Natural killer cell treated with Interleukin-12 subunit alpha and Interleukin-12 subunit beta and Interleukin-15 and Interleukin-18, amount 100 ng/mL, for 72 hours (primary cell): ENCODE results near the gene IKZF5. TPM values are rescaled to one million over a fixed set of nuclear protein-coding genes. Genes with fewer than 3 reads are reported as not detected.

Experiments used
- ATAC-seq, 2 donors: fragments of 150-1000 bp; cut with Tn5 transposase in 1 of 2; sonication (Bioruptor Pico), chemical (Tn5 transposase) in 1 of 2; 2 replicates each; pipeline ENCODE4 v1.10.0; 2021
- DNase-seq: peaks from one replicate; pipeline ENCODE4 v3.0.0; 2022; ENCODE audit warnings: low spot score
- H3K27ac Mint-ChIP-seq, 2 donors: 1 replicate in 1 of 2; 2 replicates in 1 of 2; pipeline ENCODE4 v1.8.0; 2022; ENCODE audit warnings: mixed read lengths in 2 of 2, mild to moderate bottlenecking in 1 of 2, moderate library complexity in 1 of 2
- H3K27me3 Mint-ChIP-seq, 2 donors: 1 replicate in 1 of 2; 2 replicates in 1 of 2; pipeline ENCODE4 v1.8.0; 2022; ENCODE audit warnings: mixed read lengths in 2 of 2
- H3K36me3 Mint-ChIP-seq: one replicate; pipeline ENCODE4 v1.8.0; 2022; ENCODE audit warnings: mixed read lengths
- H3K4me1 Mint-ChIP-seq, 2 donors: 1 replicate in 1 of 2; 2 replicates in 1 of 2; pipeline ENCODE4 v1.8.0; 2022; ENCODE audit warnings: low read depth in 2 of 2, mixed read lengths in 2 of 2, mild to moderate bottlenecking in 1 of 2
- H3K4me3 Mint-ChIP-seq: one replicate; pipeline ENCODE4 v1.8.0; 2022; ENCODE audit warnings: mixed read lengths
- H3K9me3 Mint-ChIP-seq: 2 replicates; pipeline ENCODE4 v1.8.0; 2022; ENCODE audit warnings: mixed read lengths
- total RNA-seq, 2 donors: library from RNA; stranded (reverse); gene quantifications; one replicate each; pipeline ENCODE4 v1.2.3, GENCODE V29; 2022

The IKZF5 gene
- total RNA-seq, 2 donors from 2014 or later = 21.4 to 22.1 TPM

- peaks cover 27% of the 10 kb centered on the region for H3K36me3 Mint-ChIP-seq
- peaks cover 19% of the 10 kb centered on the region in 2 donors for H3K4me1 Mint-ChIP-seq
- H3K27me3 Mint-ChIP-seq = no peaks in the 10 kb centered on the region
- ATAC-seq (no peak), DNase-seq (no peak)
- H3K27ac Mint-ChIP-seq = no peak overlapping the region
- H3K9me3 Mint-ChIP-seq = no peaks in the 10 kb centered on the region
- no peak overlapping the region for H3K4me3 Mint-ChIP-seq
Measured at GRCh38 chr10:122949296-122949695, 59.3 kb downstream of the IKZF5 start.

Other genes with a start within 250 kb of the IKZF5 start
- gene CUZD1, start 162.9 kb downstream of the IKZF5 start, total RNA-seq = 1 to 10 TPM; 1.1 to 3.9 TPM
- gene FAM24B, start 129.2 kb downstream of the IKZF5 start, total RNA-seq = 10 to 100 TPM in 1 of 2 donors, 1 to 10 TPM in 1; 3.0 to 19.7 TPM
- not detected for gene FAM24A, start 98.2 kb downstream of the IKZF5 start, total RNA-seq
- 10 to 100 TPM; 12.7 to 16.0 TPM for gene C10orf88, start 54.6 kb downstream of the IKZF5 start, total RNA-seq
- gene PSTK, start 28.4 kb downstream of the IKZF5 start, total RNA-seq = 1 to 10 TPM; 3.4 to 3.5 TPM
- gene ACADSB, start 211 bp upstream of the IKZF5 start, total RNA-seq = 10 to 100 TPM; 15.0 to 24.0 TPM
- gene HMX3, start 127.2 kb upstream of the IKZF5 start, total RNA-seq = not detected
- not detected for gene HMX2, start 139.3 kb upstream of the IKZF5 start, total RNA-seq
- gene BUB3, start 145.6 kb upstream of the IKZF5 start, total RNA-seq = 100 to 1,000 TPM; 163 to 226 TPM